GM13976 (cell line): ENCODE results near the gene MAGEB2.
"Not testable (repeated sequence)": the region's sequence is repeated elsewhere in the genome, so short reads cannot be mapped to it uniquely, and the experiment has no call there.

Source experiments
- DNase-seq: peaks from one replicate; pipeline ENCODE4 v3.0.0; 2012; ENCODE audit warnings: low spot score
- in situ Hi-C: fragments of 300-500 bp; cut with MboI; formaldehyde crosslinking; loops from one replicate; pipeline ENCODE4 v1.12.0; 2022; ENCODE audit warnings: low sequenced_read_pairs, mixed read lengths, inconsistent platforms; ENCODE audit not compliant: unreplicated experiment
- TF ChIP-seq, protein P1 (sequence below): IDR thresholded peaks from 2 replicates; pipeline ENCODE4 v1.5.1; 2012; ENCODE audit warnings: borderline replicate concordance, mild to moderate bottlenecking; ENCODE audit not compliant: insufficient read depth; ENCODE audit errors: extremely low read depth, missing control alignments, control extremely low read depth

The MAGEB2 gene, protein sequence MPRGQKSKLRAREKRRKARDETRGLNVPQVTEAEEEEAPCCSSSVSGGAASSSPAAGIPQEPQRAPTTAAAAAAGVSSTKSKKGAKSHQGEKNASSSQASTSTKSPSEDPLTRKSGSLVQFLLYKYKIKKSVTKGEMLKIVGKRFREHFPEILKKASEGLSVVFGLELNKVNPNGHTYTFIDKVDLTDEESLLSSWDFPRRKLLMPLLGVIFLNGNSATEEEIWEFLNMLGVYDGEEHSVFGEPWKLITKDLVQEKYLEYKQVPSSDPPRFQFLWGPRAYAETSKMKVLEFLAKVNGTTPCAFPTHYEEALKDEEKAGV

DNA sequence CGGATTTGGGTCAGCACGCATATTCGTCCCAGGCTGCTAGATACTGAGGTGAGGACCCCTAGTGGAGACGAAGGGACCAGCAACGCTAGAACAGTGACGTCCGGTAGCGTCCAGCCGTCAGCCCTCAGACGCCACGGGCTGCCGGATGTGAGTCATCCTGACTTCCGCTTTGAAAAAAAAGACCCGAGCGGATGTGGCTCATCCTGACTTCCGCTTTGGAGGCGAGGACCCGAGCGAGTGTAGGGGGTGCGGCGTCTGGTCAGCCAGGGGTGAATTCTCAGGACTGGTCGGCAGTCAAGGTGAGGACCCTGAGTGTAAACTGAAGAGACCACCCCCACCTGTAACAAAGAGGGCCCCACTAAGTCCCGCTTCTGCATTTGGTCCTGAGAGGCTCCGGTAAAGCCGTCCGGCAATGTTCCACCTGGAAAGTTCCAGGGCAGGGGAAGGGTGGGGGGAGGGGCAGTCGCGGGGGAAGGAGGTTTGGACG, at the start of gene MAGEB2:
MAGEB2 (plus strand) TSS at position 207 of the 487 bp plus-strand sequence. CDS start 3,018 bp downstream, outside the sequence.
- in situ Hi-C loops, result no loop called here
- no peak for DNase-seq
- TF ChIP-seq, protein P1, sequence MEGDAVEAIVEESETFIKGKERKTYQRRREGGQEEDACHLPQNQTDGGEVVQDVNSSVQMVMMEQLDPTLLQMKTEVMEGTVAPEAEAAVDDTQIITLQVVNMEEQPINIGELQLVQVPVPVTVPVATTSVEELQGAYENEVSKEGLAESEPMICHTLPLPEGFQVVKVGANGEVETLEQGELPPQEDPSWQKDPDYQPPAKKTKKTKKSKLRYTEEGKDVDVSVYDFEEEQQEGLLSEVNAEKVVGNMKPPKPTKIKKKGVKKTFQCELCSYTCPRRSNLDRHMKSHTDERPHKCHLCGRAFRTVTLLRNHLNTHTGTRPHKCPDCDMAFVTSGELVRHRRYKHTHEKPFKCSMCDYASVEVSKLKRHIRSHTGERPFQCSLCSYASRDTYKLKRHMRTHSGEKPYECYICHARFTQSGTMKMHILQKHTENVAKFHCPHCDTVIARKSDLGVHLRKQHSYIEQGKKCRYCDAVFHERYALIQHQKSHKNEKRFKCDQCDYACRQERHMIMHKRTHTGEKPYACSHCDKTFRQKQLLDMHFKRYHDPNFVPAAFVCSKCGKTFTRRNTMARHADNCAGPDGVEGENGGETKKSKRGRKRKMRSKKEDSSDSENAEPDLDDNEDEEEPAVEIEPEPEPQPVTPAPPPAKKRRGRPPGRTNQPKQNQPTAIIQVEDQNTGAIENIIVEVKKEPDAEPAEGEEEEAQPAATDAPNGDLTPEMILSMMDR, result no peak

DNA sequence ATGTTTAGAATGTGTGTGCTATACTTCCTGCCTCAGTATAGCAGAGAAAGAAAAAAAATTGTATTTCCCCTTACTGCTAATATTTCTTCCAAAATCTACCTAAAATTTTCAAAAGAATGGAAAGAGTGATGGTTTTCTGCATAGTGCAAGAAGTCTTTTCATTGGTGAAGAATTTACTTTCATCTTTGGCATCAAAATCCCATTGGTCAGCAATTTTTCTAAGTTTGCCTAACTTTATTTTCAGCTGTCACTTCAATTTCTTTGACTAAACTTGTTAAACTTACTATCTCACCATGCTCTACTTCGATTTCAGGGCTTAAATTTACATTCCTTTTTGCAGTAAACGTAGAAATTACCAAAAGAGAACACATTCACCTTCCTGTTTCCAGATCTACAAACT, 44.5 kb upstream of the MAGEB2 start:
- in situ Hi-C loops, result no loop called here
- TF ChIP-seq, protein P1, result no peak
- no peak for DNase-seq

DNA sequence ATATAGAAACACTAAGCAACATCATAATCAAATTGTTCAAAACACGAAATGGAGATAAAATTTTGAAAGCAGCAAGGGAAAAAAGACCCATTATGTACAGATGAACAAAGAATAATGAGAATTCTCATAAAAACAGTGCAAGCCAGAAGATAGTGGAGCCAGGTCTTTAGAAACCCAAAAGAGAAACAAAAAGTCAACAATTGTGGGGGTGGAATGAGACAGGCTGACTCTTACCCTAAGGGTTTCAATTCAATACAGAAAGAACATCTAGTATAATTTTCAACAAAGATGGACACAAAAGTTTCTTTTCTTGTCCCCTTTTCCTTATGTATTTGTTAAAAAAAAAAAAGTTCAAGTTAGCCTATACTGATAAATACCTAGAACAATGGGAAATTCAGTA, 34.0 kb upstream of the MAGEB2 start:
- TF ChIP-seq, protein P1, result no peak
- peak; percentile 8 for DNase-seq
- in situ Hi-C loops, result no loop called here

DNA sequence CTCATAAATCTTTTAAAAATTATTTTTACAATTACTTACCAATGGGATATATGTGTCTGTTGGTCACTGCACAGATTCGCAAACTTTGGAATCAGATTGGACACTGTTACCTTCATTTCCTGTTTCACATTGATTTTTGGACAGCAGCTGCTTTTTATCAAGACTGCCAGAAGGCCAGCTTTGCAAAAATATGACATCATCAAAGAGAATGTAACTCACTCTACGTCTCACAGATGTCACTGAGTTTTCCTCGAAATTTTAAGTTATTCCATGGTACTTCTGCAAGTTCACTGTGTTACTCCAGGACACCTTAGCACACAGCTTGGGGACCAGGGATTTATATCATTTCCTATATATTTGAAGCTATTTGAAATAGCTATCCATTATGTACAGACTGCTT, 31.8 kb upstream of the MAGEB2 start:
- no peak for DNase-seq
- in situ Hi-C loops, result no loop called here
- TF ChIP-seq, protein P1, result no peak

DNA sequence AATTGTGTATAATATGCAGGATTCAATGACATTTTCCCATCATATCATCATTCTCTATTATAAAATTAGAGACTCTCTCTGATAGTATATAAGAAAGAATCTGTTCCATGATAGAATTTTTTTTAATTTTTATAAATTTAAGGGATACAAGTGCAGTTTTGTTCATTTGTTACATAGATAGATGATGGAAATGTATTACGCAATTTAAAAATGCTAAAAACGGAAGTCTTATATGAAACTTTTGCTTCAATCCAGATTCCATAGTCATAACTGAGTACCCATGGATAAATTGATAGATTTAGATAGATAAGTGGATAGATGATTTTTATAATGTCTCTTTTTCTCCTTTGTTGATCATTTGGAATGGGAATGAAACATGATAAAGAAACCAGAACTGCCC, 24.9 kb upstream of the MAGEB2 start:
- TF ChIP-seq, protein P1, result no peak
- in situ Hi-C loops, result no loop called here
- DNase-seq, result no peak

DNA sequence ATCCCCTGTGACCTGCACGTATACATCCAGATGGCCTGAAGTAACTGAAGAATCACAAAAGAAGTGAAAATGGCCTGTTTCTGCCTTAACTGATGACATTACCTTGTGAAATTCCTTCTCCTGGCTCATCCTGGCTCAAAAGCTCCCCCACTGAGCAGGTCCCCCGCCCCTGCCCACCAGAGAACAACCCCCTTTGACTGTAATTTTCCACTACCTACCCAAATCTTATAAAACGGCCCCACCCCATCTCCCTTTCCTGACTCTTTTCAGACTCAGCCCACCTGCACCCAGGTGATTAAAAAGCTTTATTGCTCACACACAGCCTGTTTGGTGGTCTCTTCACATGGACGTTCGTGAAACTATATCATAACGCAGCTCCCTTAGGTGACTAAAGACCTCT, 21.5 kb upstream of the MAGEB2 start:
- DNase-seq, in situ Hi-C loops: not testable (repeated sequence)

DNA sequence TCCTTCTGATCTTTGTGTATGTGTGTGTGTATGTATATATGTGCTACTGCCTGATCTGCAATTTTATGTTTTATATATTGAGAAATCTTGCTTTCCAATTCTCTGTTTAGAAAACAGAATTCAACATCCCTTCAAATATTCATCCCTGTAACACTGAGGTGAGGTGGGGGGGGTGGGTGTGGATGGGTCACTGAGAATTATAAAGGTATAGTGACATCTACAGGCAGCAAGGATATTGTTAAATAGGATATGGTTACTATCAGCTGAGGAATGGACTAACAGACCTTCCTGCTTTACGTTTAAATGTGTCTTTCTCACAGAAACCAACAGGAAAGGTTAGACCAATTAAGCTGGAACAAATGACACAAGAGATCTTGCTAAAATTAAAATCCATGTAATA, 19.0 kb upstream of the MAGEB2 start:
- TF ChIP-seq, protein P1, result no peak
- DNase-seq, result no peak
- in situ Hi-C loops, result no loop called here
